ENCODE measurements around the gene PORCN.
"Not testable (repeated sequence)": the region's sequence is repeated elsewhere in the genome, so short reads cannot be mapped to it uniquely, and the experiment has no call there.

PORCN gene

GRCh38 chrX:48513670-48514069 lies 4.9 kb downstream of the PORCN start:
- DNase-seq, result no peak

DNA sequence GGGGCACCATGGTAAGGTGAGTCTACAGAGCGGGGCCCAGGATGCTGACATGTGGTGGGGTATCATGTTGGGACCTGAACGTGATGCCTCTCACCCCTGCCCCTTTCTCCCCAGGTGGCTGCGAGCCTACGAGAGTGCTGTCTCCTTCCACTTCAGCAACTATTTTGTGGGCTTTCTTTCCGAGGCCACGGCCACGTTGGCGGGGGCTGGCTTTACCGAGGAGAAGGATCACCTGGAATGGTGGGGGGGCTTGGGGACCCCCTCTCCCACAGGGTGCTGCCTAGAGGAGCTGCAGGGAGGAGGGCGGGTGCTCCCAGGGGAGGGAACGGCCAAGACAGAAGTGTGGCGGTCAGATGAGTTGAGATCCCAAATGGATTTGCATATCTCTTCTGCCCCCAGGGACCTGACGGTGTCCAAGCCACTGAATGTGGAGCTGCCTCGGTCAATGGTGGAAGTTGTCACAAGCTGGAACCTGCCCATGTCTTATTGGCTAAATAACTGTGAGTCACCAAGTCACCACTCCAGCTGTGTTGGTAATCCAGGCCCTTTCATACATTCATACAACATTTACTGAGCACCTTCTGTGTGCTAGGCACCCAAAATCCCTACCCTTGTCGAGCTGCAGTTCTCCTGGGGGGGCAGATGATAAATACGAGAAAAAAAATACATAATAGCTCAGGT lies 5.5 kb downstream of the PORCN start:
- no peak for DNase-seq

DNA sequence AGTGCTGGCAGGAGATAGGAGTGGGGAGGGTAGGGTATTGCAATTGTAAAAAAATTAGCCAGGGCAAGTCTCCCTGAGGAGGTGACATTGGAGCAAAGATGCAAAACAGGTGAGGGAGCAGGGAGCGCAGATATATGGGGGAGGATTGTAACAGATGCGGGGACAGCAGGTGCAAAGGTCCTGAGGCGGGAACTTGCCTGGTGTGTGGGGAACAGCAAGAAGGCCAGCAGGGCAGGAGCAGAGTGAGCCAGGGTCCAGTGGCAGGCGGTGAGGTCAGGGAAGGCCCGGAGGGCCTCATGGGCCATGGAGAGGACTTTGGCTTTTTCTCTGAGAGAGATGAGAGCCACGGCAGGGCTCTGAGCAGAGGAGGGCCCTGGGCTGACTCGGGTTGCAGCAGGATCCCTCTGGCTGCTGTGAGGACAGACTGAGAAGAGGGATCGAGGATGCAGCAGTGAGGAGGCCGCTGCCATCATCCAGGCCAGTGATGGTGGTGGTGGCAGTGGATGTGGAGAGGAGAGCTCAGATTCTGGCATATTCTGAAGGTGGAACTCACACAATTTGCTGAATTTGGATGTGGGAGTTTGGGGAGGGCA lies 6.2 kb downstream of the PORCN start:
- no peak for DNase-seq

DNA sequence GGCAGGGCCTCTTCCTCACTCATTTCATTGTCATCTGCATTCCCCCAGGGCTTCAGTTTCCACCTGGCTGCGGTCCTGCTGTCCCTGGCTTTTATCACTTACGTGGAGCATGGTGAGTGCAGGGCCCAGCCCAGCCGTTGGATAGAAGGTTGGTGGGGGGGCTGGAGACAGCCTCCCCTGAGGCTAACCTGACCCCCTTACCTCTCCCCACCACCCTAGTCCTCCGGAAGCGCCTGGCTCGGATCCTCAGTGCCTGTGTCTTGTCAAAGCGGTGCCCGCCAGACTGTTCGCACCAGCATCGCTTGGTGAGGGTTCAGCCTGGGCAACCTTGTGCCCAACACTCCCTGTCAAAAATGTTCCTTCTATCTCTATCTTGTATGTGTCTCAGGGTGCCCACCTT lies 7.0 kb downstream of the PORCN start:
- no peak for DNase-seq

DNA sequence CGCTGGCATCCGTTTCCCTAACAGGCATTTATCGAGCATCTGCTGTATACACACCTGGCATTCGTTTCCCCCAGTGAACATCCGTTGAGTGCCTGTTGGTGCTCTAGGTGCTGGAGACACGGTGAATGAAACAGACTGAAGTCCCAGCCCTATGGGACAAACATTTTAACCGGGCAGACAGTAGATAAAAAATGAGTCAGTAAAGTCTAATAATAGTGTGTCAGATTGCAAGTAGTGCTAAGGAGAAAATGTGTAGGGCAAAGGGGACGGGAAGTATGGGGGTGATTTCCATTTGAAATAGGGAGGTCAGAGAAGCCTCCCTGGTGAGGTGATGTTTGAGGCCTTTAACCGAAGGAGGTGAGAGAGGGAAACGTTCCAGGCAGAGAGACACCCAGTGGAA lies 7.5 kb downstream of the PORCN start:
- no peak for DNase-seq

- no peak for DNase-seq
Observed at GRCh38 chrX:48516987-48517386, 8.2 kb downstream of the PORCN start.

DNA sequence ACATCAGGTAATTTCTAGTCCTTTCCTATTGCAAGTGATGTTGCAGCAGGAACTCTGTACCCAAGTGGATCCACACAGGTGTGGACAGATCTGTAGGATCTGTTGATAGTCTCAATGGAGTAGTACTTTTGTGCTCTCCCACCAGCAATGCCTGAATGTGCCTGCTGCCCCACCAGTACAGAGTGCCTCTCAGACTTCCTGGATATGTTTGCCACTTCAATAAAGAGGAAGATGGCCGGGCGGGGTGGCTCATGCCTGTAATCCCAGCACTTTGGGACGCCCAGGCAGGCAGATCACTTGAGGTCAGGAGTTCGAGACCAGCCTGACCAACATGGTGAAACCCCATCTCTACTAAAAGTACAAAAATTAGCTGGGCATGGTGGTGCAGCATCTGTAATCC lies 10.7 kb downstream of the PORCN start:
- not testable (repeated sequence) for DNase-seq

DNA sequence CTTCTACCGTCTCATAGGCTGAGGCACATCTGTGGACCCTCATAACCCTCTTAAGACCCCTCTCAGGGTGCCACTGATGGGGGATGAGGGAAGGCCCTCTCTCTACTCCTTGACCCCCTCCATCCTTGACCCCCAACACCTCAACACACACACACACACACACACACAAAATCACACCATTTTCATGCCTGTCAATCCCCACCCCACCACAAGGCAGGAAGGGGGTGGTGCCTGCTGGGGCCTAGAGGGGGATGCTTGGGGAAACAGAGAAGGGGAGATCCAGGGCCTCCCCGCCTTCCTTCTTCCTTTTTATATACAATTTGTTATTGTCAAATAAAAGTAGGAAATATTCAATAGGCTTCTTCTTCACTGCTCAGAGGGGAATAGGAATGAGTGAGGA lies 11.7 kb downstream of the PORCN start:
- DNase-seq, result peak in 1 of 2 donors; percentile 38

GRCh38 chrX:48520976-48521352 lies 12.2 kb downstream of the PORCN start:
- DNase-seq, result peak in 1 of 2 donors; percentile 21

DNA sequence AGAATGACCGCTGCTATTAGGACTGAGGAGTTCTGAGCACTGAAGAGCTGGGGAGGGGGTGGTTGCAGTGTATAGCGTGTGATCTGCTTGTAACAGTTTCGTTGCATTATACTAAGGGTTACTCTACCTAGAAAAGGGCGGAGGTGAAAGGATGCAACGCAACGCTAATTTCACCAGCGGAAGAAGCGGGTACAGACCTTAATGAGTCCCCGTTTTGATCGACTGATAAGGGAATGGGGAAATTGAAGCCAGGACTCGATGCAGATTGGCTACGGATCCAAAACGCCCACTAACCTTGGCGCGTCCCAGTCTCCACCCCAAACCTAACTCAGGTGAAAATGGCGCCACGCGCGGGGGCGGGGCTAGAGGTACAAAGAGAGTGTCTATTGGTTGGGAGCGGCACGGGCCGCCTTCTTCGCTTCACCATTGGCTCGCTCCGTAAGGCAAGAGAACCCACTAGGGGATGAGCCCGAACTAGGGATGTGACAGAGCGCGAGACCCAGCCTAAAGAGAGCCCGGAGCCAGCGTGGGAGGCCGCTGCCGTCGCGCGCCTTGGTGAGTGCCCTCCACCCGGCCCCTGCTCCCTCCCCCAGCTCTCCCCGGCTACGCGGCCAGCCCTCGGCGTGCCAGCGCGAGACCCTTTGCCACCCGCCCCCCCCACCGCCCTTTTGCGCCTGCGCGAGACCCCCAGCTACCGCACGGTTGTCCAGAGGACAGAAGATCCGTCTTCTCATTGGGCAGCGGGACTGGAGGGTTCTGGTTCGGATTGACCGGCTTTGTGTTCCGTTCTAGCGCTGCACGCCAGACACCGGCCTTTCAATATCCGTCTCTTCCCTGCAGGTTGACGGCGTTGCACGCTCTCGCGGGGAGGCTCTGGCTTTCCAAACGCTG lies 12.8 kb downstream of the PORCN start, which contains the start of gene EBP:
EBP (plus strand) TSS at position 456 of the 891 bp plus-strand sequence. CDS start 1,964 bp downstream, outside the sequence.
- peak; percentile 96 to 97 for DNase-seq

DNA sequence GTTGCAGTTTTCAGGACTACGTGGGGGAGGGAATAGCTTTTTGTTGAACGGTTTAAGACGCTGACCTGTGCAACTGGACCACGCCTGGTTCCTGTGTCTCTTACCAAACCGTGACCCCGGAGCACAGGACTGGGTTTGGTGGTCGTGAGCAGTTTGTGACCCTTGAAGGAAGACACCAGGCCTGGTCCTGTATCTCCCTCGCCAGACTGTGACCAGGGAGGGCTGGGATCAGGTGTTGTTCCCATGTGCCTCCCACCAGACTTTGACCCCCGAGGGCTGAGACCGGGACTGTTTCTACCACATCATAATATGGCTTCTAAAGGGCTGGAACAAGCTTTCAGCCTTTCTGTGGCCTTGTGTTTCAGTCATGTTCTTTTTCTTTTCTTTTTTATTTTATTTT lies 13.5 kb downstream of the PORCN start:
- DNase-seq, result no peak

GRCh38 chrX:48523682-48524081 lies 14.9 kb downstream of the PORCN start:
- no peak for DNase-seq

DNA sequence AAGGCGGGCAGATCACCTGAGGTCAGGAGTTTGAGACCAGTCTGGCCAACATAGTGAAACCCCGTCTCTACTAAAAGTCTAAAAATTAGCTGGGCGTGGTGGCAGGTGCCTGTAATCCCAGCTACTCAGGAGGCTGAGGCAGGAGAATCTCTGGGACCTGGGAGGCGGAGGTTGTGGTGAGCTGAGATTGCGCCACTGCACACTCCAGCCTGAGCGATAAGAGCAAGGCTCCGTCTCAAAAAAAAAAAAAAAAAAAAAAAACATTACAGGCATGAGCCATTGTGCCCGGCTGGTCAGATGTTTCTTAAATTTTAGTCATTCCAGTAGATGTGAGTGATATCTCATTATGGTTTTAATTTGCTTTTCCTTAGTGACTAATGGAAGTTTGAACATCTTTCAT lies 17.1 kb downstream of the PORCN start:
- not testable (repeated sequence) for DNase-seq

GRCh38 chrX:48530736-48531135 lies 21.9 kb downstream of the PORCN start:
- no peak for DNase-seq

DNA sequence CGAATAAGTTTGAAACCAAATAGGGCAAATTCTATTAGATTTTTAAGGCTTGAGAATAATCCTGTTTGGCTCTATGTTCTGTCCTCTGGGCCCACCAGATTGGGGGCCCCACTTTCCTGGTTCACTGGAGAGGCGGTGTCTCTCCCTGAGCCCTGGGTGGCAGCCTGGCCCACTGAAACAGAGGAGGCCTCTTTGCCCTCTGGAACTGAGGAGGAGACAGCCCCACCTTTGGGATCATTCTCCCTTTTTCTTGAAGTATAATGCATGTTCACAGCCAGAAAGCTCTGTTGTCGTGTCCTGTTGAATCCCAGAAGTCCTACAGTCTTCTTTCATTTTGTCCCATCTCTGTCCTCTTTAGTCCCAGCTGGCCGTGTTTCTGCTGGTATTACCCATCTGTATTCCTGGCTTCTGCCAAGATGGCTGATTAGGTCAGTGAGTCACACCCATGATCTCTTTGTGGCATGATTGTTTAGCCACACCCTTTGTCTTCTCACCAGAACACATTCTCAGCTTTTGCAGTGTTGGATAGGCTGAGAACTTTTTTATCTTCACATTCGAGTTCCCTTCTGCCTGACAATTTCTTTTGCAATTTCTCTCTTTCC lies 22.7 kb downstream of the PORCN start:
- DNase-seq, result peak in 1 of 2 donors; percentile 41

- DNase-seq, result no peak
Observed at GRCh38 chrX:48532161-48532560, 23.4 kb downstream of the PORCN start.

GRCh38 chrX:48533165-48533564 lies 24.4 kb downstream of the PORCN start:
- DNase-seq, result no peak

DNA sequence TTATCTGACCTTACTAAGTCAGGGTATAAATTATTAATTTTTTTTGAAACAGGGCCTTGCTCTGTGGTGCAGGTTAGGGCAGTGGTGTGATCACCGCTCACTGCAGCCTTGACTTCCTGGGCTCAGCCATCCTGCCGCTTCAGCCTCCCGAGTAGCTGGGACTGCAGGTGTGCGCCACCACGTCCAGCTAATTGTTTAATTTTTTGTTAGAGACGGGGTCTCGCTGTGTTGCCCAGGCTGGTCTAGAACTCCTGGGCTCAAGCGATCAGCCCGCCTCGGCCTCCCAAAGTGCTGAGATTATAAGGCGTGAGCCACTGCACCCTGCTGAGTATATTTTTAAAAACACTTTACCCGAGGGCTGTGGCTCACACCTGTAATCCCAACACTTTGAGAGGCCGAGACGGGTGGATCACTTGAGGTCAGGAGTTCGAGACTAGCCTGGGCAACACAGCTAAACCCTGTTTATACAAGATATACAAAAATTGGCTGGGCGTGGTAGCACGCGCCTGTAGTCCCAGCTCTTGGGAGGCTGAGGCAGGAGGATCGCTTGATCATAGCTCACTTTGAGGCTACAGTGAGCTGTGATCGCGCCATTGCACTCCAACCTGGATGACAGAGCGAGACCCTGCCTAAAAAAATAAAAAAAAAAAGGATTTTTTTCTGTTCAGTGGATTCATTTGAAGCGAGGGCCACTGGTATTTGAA lies 30.0 kb downstream of the PORCN start:
- no peak for DNase-seq

DNA sequence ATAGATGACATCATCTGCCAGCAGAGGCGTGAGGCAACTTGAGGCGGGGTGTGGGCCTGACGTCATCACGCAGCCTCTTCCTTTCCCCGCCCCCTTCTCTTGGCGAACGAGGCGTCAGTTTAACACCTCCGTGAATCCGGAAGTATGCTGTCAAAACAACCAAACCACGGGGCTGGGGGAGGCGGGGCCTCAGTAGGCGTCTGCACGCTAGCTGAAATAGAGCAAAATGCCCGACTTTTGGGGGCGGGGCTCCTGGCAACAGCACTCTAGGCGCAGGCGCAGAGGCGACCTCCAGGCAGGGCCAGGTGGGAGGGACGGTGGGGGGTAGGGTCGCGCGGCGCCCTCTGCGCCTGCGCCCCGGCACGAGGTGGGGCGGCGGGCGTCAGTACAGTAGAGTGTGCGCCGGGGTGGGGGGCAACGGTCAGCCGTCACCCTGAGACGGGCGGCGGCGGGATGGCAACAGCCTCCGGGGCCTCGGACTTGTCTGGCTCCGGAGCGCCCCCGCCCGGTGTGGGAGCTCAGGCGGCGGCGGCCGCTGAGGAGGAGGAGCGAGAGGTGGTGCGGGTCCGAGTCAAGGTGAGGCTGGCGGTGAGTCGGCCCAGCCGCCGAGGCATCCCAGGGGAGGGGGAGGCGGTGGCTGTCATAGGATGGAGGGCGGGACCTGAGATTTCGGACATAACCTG lies 30.7 kb downstream of the PORCN start, which contains the start of gene TBC1D25:
TBC1D25 (plus strand) TSS at position 370 of the 683 bp plus-strand sequence; CDS start at position 454, 84 bp downstream.
- DNase-seq, result peak; percentile 98 to 99

DNA sequence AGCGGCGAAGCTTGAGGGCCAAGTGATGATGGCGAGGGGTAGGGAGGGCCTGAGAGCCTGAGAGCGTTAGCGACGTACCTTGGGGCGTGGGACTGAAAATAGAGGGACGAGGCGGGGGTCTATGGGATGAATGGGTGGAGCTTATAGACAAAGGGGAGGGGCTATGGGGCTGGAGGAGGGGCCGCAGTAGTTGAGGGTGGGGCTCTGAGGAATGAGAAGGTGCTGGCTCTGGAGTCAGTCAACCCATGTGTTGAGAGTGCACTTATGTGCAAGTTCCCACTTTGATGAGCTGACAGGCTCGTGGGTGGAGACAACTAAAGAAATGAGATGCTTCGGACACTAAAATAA lies 31.2 kb downstream of the PORCN start:
- DNase-seq, result peak; percentile 71 to 78

DNA sequence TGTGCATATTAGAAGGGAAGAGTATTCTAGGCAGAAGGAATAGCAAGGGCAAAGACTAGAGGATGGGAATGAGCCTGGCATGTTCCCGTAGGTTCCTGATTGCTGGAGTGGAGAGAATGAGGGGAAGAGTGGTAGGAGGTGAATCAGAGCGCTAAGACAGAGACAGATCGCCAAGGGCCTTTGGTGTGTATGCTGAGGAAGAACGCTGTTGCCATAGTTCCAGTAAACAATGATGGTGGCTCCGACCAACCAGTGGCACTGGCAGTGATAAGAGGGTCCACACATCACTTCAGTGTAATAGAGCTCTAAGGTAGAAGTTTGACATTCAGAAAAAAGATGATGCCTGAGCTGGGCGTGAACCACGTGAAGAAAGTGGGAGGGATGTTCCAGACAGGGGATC lies 31.7 kb downstream of the PORCN start:
- peak in 1 of 2 donors; percentile 29 for DNase-seq
